ENCODE data around the gene ZXDC.
A peak's percentile ranks its signal among the peaks of the same experiment; 100 is the strongest.

ZXDC gene

DNA sequence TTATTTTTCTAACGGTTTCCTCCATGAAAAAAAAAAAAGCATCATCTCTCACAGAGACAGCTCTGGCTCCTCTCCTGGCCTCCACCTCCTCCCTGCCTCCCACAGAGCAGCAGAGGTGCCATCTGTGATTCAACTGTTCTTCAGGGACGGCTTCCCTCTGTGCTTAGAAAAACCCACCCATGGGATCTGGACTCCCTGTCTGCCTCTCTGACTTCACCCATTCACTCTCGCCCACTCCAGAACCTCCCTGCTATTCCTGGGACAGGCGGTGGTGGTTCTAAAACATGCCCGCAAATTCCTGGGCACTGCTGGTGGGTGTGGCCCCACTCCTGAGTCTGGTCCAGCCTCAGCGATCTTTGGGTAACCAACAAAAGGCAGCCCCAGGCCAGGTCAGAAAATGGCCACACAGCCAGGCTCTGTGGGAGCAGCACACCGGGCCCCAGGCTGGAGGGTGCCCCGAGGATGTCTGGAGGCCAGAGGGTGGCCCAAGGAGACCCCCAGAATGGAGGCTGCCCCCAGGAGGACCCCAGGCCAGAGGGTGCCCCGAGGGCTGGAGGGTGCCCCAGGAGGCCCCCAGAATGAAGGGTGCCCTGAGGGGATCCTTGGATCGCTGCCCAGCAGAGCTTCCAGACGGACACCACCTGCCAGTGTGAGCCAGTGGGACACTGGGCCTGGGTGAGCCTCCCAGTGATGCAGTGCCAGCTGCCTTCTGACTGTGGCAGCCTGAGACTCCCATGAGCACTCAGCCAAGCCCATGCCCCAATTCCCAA is 45.6 kb upstream of the ZXDC start:
- TF ChIP-seq CTCF (IDR thresholded peaks at IDR 0.05; ENCODE audit: low read depth, low read length): no peak
- Histone ChIP-seq H3K27me3 (ENCODE audit: insufficient read depth, low read depth, severe bottlenecking) (peaks cover 4% of the 10 kb centered on the region), H3K4me3 (ENCODE audit: low read depth, low read length) (no peak overlapping the region), H3K36me3 (no peaks in the 10 kb centered on the region), H3K9me3 (ENCODE audit: severe bottlenecking) (no peaks in the 10 kb centered on the region), H3K27ac (no peak overlapping the region)
- DNase-seq: no peak

DNA sequence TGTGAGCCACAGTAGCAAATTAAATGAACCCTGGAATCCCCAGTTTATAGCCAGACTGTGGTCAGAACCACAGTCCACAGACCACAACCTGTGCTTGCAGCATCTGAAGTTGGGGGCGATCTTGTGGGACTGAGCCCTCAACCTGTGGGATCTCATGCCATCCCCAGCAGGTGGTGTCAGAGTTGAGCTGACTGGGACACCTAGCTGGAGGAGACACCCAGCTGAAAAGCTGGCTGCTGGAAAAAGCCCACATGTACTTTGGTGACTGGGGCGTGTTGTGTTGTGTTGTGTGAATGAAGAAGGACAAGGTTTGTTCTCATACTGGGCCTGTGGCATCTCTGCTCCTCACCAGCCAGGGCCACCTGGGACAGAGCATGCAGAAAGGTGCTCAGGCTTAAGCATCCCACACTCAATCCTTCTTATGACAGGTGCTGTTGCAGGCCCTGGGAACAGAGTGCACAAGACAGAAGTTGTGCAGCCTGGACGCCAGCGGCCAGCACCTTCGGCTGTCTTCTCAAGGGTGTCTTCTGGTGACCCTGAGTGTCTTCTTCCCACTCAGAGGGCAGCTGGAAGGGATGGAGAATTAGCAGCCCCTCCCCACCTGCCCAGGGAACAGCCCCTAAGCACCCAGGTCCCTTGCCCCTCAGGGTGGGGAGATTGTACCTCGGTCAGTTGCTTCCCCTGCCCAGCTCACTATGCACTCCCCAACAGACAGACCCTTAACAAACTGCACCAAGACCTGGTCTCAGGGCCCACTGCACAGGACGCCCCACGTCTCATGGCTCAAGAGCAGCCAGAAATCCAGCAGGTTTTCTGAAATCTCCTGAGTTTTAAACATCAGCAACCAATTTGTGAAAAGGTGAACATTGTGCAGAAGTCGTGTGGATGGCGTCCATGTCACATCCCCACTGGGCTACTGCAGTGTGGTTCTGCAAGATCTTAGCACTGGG is 44.1 kb upstream of the ZXDC start:
- DNase-seq: no peak
- H3K27me3 ChIP-seq (ENCODE audit: insufficient read depth, low read depth, severe bottlenecking): peaks cover 4% of the 10 kb centered on the region
- H3K36me3 ChIP-seq: no peaks in the 10 kb centered on the region
- H3K27ac ChIP-seq: no peak overlapping the region
- TF ChIP-seq CTCF (IDR thresholded peaks at IDR 0.05; ENCODE audit: low read depth, low read length): peak; percentile 20; the same call in 1 of the 2 replicates
- no peak overlapping the region for H3K4me3 ChIP-seq (ENCODE audit: low read depth, low read length)
- H3K9me3 ChIP-seq (ENCODE audit: severe bottlenecking): no peaks in the 10 kb centered on the region

- DNase-seq: no peak
- Histone ChIP-seq H3K36me3 (no peaks in the 10 kb centered on the region), H3K9me3 (ENCODE audit: severe bottlenecking) (no peaks in the 10 kb centered on the region), H3K27ac (no peak overlapping the region), H3K27me3 (ENCODE audit: insufficient read depth, low read depth, severe bottlenecking) (peaks cover 4% of the 10 kb centered on the region), H3K4me3 (ENCODE audit: low read depth, low read length) (no peak overlapping the region)
- TF ChIP-seq CTCF (IDR thresholded peaks at IDR 0.05; ENCODE audit: low read depth, low read length): no peak
These were observed 43.1 kb upstream of the ZXDC start for GRCh38 chr3:126518779-126519177.

DNA sequence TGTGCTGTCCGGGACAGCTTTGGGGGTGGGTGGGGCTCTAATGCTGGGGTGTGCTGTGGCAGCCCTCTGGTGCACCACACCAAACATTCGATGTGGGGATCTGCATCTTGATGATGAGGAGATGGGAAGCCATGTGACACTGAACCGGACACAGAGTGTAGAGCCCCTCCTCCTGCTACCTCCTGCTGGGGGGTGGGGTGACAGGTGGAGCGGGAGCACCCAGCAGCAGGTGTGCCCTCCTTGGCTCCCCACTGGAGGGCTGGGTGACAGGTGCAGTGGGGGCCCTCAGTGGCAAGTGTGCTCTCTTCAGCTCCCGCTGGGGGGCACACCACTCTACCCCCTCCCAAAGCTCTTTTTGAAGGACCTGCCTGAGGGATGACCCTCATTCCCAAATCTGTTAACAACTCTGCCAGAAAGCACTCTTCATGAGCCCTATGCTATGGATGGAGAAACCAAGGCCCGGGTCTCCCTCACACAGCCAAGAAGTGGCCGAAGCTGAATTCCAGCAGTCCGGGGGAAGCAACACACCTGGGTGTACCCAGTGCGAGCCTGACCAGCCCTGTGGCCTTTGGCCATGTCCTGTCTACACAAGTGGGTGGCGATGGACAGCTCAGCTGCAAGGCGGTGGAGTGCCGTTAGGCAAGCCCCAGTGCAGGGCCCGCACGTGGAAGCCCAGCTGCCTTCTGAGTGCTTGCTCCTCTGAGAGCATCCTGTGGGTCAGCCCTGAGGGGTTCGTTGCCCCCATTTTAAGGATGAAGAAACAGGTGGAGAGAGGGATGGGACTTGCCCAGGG is 42.5 kb upstream of the ZXDC start:
- H3K36me3 ChIP-seq: no peaks in the 10 kb centered on the region
- no peak overlapping the region for H3K27ac ChIP-seq
- no peak for TF ChIP-seq CTCF (IDR thresholded peaks at IDR 0.05; ENCODE audit: low read depth, low read length)
- peaks cover 4% of the 10 kb centered on the region for H3K27me3 ChIP-seq (ENCODE audit: insufficient read depth, low read depth, severe bottlenecking)
- DNase-seq: no peak
- H3K4me3 ChIP-seq (ENCODE audit: low read depth, low read length): no peak overlapping the region
- H3K9me3 ChIP-seq (ENCODE audit: severe bottlenecking): no peaks in the 10 kb centered on the region

GRCh38 chr3:126517291-126517951 is 41.7 kb upstream of the ZXDC start, which contains the start of gene UROC1:
Gene UROC1, minus strand, starts transcription at chr3:126517773. Its CDS starts 54 bp downstream, at chr3:126517719.
- Histone ChIP-seq H3K36me3 (no peaks in the 10 kb centered on the region), H3K27ac (no peak within 1 kb of the TSS), H3K4me3 (ENCODE audit: low read depth, low read length) (no peak within 1 kb of the TSS), H3K27me3 (ENCODE audit: insufficient read depth, low read depth, severe bottlenecking) (peaks cover under 1% of the 10 kb centered on the region), H3K9me3 (ENCODE audit: severe bottlenecking) (no peaks in the 10 kb centered on the region)
- TF ChIP-seq CTCF (IDR thresholded peaks at IDR 0.05; ENCODE audit: low read depth, low read length): no peak
- no peak for DNase-seq
